ENCODE results near the gene ADCY10.

DNA sequence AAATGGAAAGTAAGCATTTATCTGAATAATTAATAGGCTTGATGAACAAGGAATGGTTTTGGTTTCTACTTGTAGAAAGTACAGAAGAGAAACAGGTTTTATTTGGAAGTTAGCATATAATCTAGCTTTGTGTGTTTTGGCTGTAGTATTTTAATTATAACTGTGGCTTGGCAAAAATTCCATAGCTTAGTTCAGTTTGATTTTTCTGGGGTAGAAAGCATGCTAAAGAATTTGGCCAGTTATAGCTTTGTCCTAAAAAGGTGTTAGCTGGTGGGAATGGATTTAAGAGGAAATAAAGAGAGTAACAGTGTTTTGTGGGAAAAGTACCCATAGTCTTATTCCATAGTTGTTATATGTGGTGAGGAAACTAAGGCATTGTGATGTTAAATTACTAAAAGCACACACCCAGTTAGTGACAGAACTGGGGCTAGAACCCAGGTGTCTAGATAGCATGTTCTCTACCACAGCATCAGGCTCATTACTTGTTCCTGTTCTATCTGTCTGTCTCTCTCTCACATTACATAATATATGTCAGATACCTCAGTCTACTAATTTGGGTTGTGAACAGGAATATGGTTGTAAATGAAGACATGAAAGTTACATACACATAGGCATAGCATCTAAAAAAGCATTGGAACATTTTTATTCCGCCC is 137.2 kb downstream of the ADCY10 start:
- TF ChIP-seq, protein P1, sequence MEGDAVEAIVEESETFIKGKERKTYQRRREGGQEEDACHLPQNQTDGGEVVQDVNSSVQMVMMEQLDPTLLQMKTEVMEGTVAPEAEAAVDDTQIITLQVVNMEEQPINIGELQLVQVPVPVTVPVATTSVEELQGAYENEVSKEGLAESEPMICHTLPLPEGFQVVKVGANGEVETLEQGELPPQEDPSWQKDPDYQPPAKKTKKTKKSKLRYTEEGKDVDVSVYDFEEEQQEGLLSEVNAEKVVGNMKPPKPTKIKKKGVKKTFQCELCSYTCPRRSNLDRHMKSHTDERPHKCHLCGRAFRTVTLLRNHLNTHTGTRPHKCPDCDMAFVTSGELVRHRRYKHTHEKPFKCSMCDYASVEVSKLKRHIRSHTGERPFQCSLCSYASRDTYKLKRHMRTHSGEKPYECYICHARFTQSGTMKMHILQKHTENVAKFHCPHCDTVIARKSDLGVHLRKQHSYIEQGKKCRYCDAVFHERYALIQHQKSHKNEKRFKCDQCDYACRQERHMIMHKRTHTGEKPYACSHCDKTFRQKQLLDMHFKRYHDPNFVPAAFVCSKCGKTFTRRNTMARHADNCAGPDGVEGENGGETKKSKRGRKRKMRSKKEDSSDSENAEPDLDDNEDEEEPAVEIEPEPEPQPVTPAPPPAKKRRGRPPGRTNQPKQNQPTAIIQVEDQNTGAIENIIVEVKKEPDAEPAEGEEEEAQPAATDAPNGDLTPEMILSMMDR (IDR thresholded peaks at IDR 0.05; ENCODE audit: low read depth, low read length), result no peak
- TF ChIP-seq EZH2phosphoT487 (IDR thresholded peaks at IDR 0.05; ENCODE audit: low read depth), result no peak

Data from OCI-LY3 (cell line).